Rectal smooth muscle tissue (tissue), 1 donor: Measurements from ENCODE around the gene NIPAL3.
"Not testable (repeated sequence)": the region's sequence is repeated elsewhere in the genome, so short reads cannot be mapped to it uniquely, and the experiment has no call there.

Source experiments
- H3K27ac ChIP-seq: one replicate; pipeline ENCODE4 v1.7.0; 2013; ENCODE audit warnings: low read depth, low read length, inconsistent platforms
- H3K27me3 ChIP-seq: one replicate; pipeline ENCODE4 v1.7.0; 2013; ENCODE audit warnings: low read length; ENCODE audit not compliant: control insufficient read depth, insufficient read depth
- H3K36me3 ChIP-seq: one replicate; pipeline ENCODE4 v1.7.0; 2013; ENCODE audit warnings: low read length; ENCODE audit not compliant: control insufficient read depth, insufficient read depth
- H3K4me1 ChIP-seq: one replicate; pipeline ENCODE4 v1.7.0; 2013; ENCODE audit warnings: low read length; ENCODE audit not compliant: control insufficient read depth, insufficient read depth
- H3K4me3 ChIP-seq: one replicate; pipeline ENCODE4 v1.7.0; 2013; ENCODE audit warnings: low read length
- H3K9ac ChIP-seq: one replicate; pipeline ENCODE4 v1.7.0; 2013; ENCODE audit warnings: low read length

The NIPAL3 gene

GRCh38 chr1:24438423-24438901, 22.9 kb downstream of the NIPAL3 start:
- Histone ChIP-seq H3K4me3 (no peak overlapping the region), H3K4me1 (peaks cover 6% of the 10 kb centered on the region), H3K9ac (no peak overlapping the region), H3K36me3 (peaks cover 7% of the 10 kb centered on the region), H3K27ac (no peak overlapping the region), H3K27me3 (no peaks in the 10 kb centered on the region)

DNA sequence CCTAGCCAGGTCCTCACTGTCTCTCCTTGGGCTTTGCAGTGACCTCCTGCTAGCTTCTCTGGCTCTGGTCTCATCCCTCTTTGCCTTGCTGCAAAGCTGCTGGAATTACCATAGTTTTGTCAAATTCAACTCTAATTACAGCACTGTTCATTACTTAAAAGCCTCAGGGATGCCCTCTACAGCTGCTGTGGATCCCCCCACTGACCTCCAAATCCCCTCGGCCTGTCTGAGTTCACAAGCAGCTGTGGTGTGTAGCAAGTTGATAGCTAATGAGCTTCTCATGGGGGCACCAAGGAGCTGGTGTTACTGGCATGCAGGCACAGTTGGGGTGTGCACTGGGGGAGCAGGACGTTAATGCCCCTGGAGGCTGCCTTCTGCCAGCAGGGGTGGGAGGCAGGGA, 24.8 kb downstream of the NIPAL3 start:
- Histone ChIP-seq H3K27ac (no peak overlapping the region), H3K27me3 (no peaks in the 10 kb centered on the region), H3K36me3 (peaks cover 7% of the 10 kb centered on the region), H3K9ac (no peak overlapping the region), H3K4me1 (peaks cover 9% of the 10 kb centered on the region), H3K4me3 (no peak overlapping the region)

DNA sequence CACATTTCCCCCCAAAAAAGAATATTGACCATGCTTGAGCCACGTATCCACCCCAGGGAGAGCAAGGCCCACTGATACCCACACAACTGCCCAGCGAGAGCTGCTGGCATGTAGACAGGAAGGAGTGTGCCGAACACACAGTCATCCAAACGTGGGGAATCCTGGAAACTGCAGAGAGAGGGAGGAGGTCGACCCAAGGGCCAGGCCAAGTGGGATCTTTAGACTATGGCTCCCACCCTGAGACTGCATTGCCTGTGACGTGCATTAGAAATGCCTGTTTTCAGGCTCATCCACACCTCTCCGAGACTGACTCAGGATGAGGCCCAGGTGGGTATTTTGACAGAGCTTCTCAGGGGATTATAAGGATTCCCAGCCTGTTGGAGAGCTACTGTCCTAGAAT, 25.9 kb downstream of the NIPAL3 start:
- H3K4me3 ChIP-seq = no peak overlapping the region
- peaks cover 7% of the 10 kb centered on the region for H3K36me3 ChIP-seq
- H3K27me3 ChIP-seq = no peaks in the 10 kb centered on the region
- no peak overlapping the region for H3K9ac ChIP-seq
- peaks cover 9% of the 10 kb centered on the region for H3K4me1 ChIP-seq
- no peak overlapping the region for H3K27ac ChIP-seq

- no peak overlapping the region for H3K4me3 ChIP-seq
- no peaks in the 10 kb centered on the region for H3K27me3 ChIP-seq
- H3K27ac ChIP-seq = no peak overlapping the region
- peaks cover 9% of the 10 kb centered on the region for H3K4me1 ChIP-seq
- H3K9ac ChIP-seq = no peak overlapping the region
- peaks cover 11% of the 10 kb centered on the region for H3K36me3 ChIP-seq
These were observed 26.5 kb downstream of the NIPAL3 start for GRCh38 chr1:24441996-24442668.

DNA sequence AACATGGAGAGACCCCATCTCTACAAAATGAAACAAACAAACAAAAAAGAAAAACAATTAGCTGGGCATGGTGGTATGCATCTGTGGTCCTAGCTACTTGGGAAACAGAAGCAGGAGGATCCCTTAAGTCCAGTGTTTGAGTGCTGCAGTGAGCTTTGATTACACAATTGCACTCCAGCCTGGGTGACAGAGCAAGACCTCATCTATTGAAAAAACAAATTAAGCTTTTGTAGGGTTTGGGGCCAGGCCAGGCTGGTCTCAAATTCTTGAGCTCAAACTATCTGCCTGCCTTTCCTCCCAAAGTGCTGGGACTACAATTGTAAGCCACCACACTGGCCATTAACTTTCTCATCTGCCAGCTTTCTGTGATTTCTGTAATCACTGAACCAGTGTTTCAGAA, 27.2 kb downstream of the NIPAL3 start:
- H3K4me3 ChIP-seq = no peak overlapping the region
- no peaks in the 10 kb centered on the region for H3K27me3 ChIP-seq
- H3K36me3 ChIP-seq = peaks cover 11% of the 10 kb centered on the region
- no peak overlapping the region for H3K9ac ChIP-seq
- H3K4me1 ChIP-seq = peaks cover 9% of the 10 kb centered on the region
- H3K27ac ChIP-seq = no peak overlapping the region

DNA sequence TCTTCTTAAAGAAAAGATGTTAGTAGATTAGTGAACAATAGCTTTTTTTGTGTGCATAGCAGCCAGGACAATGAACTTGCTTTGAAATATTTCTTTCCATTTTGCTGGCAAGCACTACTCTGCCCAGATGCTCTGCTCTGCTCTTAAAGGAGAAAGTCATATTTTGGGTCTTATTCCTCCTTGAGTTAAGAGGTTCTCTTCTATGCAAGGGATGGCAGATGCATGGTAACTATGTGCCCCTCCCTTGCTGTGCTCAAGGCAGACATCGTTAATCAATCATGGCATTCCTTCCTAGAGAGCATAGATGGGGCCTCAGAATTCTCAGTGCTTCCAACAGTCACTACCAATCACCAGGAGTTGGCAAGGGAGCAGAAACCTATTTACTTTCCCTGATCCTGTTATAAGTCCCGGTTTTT, 27.6 kb downstream of the NIPAL3 start:
- Histone ChIP-seq H3K27ac (no peak overlapping the region), H3K4me3 (no peak overlapping the region)

DNA sequence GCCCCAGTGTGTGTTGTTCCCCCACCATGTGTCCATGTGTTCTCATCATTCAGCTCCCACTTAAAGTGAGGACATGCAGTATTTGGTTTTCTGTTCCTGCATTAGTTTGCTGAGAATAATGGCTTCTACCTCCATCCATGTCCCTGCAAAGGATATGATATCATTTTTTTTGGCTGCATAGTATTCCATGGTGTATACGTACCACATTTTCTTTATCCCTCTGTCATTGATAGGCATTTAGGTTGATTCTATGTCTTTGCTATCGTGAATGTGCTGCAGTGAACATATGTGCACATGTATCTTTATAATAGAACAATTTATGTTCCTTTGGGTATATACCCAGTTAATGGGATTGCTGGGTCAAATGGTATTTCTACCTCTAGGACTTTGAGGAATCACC, 30.8 kb downstream of the NIPAL3 start:
- not testable (repeated sequence) for H3K27me3 ChIP-seq, H3K27ac ChIP-seq, H3K9ac ChIP-seq, H3K4me3 ChIP-seq, H3K4me1 ChIP-seq
- H3K36me3 ChIP-seq = peaks cover 14% of the 10 kb centered on the region

More for the DNA sequence above, 27.6 kb downstream of the NIPAL3 start:
- Histone ChIP-seq H3K4me1 (peaks cover 9% of the 10 kb centered on the region), H3K27me3 (no peaks in the 10 kb centered on the region), H3K9ac (no peak overlapping the region), H3K36me3 (peaks cover 11% of the 10 kb centered on the region)

GRCh38 chr1:24450316-24450715, 34.7 kb downstream of the NIPAL3 start:
- Histone ChIP-seq H3K9ac (no peak overlapping the region), H3K27ac (no peak overlapping the region), H3K27me3 (no peaks in the 10 kb centered on the region), H3K36me3 (peaks cover 25% of the 10 kb centered on the region), H3K4me3 (no peak overlapping the region), H3K4me1 (no peaks in the 10 kb centered on the region)

DNA sequence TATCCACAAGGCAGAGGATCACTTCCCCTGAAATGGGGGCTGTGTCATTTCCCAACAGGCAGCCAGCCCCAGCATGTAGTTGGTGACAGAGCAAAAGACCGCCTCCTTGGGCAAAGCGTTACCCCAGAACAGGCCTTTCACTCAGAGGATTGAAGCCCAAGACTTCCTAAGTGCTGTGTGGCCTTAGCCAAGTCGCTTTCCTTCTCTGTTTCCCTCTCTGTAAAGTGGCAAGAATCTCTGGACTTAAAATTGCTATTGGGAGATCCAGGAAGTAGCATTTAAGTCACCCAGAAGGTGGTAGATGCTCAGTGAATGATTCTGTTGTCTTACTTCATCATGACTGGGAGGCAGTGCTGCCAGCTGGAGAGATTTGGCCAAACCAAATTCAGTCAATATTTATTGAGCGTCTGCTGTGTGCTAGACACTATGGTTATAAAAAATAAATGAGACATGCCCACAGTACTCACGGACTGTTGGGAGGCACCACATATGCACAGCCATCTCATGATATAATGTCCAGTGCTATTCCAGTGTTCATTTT, 35.3 kb downstream of the NIPAL3 start:
- Histone ChIP-seq H3K27ac (no peak overlapping the region), H3K27me3 (no peaks in the 10 kb centered on the region), H3K4me3 (no peak overlapping the region), H3K4me1 (no peaks in the 10 kb centered on the region), H3K9ac (no peak overlapping the region), H3K36me3 (peaks cover 28% of the 10 kb centered on the region)

DNA sequence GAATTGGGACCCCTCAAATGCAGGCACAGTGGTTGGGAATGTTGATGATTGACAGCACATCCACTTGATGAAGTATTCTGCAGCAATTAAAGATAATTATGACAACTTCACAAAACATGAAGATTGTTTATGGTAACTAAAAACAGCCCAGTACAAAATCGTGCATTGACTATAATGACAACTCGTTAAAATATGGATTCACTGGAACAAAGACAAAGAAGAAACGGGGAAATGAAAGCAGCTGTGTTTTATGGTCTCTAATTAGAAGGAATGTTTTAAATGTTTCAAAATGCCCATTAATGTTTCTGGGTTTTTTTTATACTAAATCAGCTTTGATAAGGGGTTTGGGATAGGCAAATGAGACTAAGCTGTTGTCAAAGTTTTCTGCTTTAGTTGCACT, 36.1 kb downstream of the NIPAL3 start:
- H3K9ac ChIP-seq = no peak overlapping the region
- no peak overlapping the region for H3K4me3 ChIP-seq
- H3K4me1 ChIP-seq = no peaks in the 10 kb centered on the region
- no peak overlapping the region for H3K27ac ChIP-seq
- no peaks in the 10 kb centered on the region for H3K27me3 ChIP-seq
- H3K36me3 ChIP-seq = peaks cover 30% of the 10 kb centered on the region

DNA sequence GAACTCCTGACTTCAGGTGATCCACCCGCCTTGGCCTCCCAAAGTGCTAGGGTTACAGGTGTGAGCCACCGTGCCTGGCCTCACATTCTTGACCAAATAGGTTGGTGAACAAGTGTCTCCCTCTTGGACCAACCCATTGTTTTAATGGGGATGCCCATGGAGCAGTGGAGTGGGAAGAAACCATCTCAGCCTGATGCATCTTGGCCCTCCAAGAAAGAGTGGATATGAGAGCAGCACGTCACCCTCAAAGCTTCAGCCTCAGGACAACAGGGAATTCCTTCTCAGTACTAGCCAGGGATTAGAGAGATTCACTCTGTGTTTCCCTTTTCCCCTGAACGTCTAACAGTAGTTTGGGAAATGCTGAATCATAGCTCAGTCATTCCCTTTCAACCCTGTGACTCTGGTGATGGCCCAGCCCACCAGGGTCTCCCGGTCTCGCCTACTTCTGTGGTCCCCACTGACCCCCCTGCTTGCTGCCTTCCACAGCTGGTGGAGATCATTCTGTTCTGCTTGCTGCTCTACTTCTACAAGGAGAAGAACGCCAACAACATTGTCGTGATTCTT, 37.4 kb downstream of the NIPAL3 start:
- H3K4me1 ChIP-seq = no peaks in the 10 kb centered on the region

GRCh38 chr1:24454673-24455072, 39.1 kb downstream of the NIPAL3 start:
- Histone ChIP-seq H3K4me1 (no peaks in the 10 kb centered on the region), H3K27ac (no peak overlapping the region), H3K9ac (no peak overlapping the region), H3K27me3 (no peaks in the 10 kb centered on the region), H3K4me3 (no peak overlapping the region), H3K36me3 (peaks cover 36% of the 10 kb centered on the region)

More for the DNA sequence above, 37.4 kb downstream of the NIPAL3 start:
- H3K27ac ChIP-seq = no peak overlapping the region
- H3K36me3 ChIP-seq = peaks cover 27% of the 10 kb centered on the region
- H3K4me3 ChIP-seq = no peak overlapping the region
- no peaks in the 10 kb centered on the region for H3K27me3 ChIP-seq
- no peak overlapping the region for H3K9ac ChIP-seq

- no peak overlapping the region for H3K9ac ChIP-seq
- H3K27ac ChIP-seq = no peak overlapping the region
- no peak overlapping the region for H3K4me3 ChIP-seq
- no peaks in the 10 kb centered on the region for H3K4me1 ChIP-seq
- peaks cover 39% of the 10 kb centered on the region for H3K36me3 ChIP-seq
- H3K27me3 ChIP-seq = no peaks in the 10 kb centered on the region
These were observed 39.7 kb downstream of the NIPAL3 start for GRCh38 chr1:24455272-24455671.
